LNCAP (cell line): ENCODE data around the gene EHBP1.

ENCODE experiments used
- CTCF ChIP-seq: fragments of 450-650 bp; IDR thresholded peaks from 2 replicates; pipeline ENCODE4 v1.5.1; 2017; ENCODE audit warnings: mild to moderate bottlenecking

EHBP1 gene

GRCh38 chr2:62968668-62969067 lies 263.2 kb downstream of the EHBP1 start:
- no peak for TF ChIP-seq CTCF

GRCh38 chr2:62971936-62972335 lies 266.4 kb downstream of the EHBP1 start:
- TF ChIP-seq CTCF = no peak

- no peak for TF ChIP-seq CTCF
These were observed 267.1 kb downstream of the EHBP1 start for GRCh38 chr2:62972601-62973000.

- TF ChIP-seq CTCF = no peak
These were observed 269.5 kb downstream of the EHBP1 start for GRCh38 chr2:62974999-62975398.

GRCh38 chr2:62991605-62992004 lies 286.1 kb downstream of the EHBP1 start:
- TF ChIP-seq CTCF = no peak

GRCh38 chr2:62992561-62992960 lies 287.0 kb downstream of the EHBP1 start:
- TF ChIP-seq CTCF = no peak

GRCh38 chr2:62994206-62994605 lies 288.7 kb downstream of the EHBP1 start:
- no peak for TF ChIP-seq CTCF

- no peak for TF ChIP-seq CTCF
These were observed 291.1 kb downstream of the EHBP1 start for GRCh38 chr2:62996534-62997186.
